Astrocyte of the spinal cord (primary cell): ENCODE data around the gene PLS3.
"Not testable (repeated sequence)": the region's sequence is repeated elsewhere in the genome, so short reads cannot be mapped to it uniquely, and the experiment has no call there.

Experiments
- DNase-seq: peaks from one replicate; pipeline ENCODE4 v3.0.0; 2011; ENCODE audit warnings: low read depth, low spot score
- H3K4me3 ChIP-seq: 2 replicates; pipeline ENCODE4 v1.5.1; 2011; ENCODE audit warnings: low read depth, mild to moderate bottlenecking, low read length, moderate library complexity
- CTCF ChIP-seq: IDR thresholded peaks from 2 replicates; pipeline ENCODE4 v1.5.1; 2012; ENCODE audit warnings: low read depth, mild to moderate bottlenecking, low read length, inconsistent platforms
- in situ Hi-C: cut with HindIII; loops from 2 replicates; pipeline ENCODE4 v1.10.0; 2017; ENCODE audit warnings: low sequenced_read_pairs

PLS3 gene

GRCh38 chrX:115622534-115622933 is 61.6 kb downstream of the PLS3 start:
- TF ChIP-seq CTCF: no peak
- no peak for DNase-seq
- no peak overlapping the region for H3K4me3 ChIP-seq
- in situ Hi-C loops: no loop called here

- DNase-seq: no peak
- TF ChIP-seq CTCF: no peak
- in situ Hi-C loops: no loop called here
- H3K4me3 ChIP-seq: no peak overlapping the region
Observed at GRCh38 chrX:115624916-115625315, 63.9 kb downstream of the PLS3 start.

GRCh38 chrX:115625572-115626301 is 64.8 kb downstream of the PLS3 start:
- in situ Hi-C loops: no loop called here
- DNase-seq: peak; percentile 60
- no peak overlapping the region for H3K4me3 ChIP-seq
- no peak for TF ChIP-seq CTCF

- in situ Hi-C loops: no loop called here
- no peak overlapping the region for H3K4me3 ChIP-seq
- no peak for DNase-seq
- TF ChIP-seq CTCF: no peak
Observed at GRCh38 chrX:115630204-115630603, 69.2 kb downstream of the PLS3 start.

GRCh38 chrX:115632455-115632854 is 71.5 kb downstream of the PLS3 start:
- peak; percentile 60 for DNase-seq
- no peak for TF ChIP-seq CTCF
- no peak overlapping the region for H3K4me3 ChIP-seq
- in situ Hi-C loops: no loop called here

GRCh38 chrX:115633397-115633796 is 72.4 kb downstream of the PLS3 start:
- in situ Hi-C loops, H3K4me3 ChIP-seq, DNase-seq: not testable (repeated sequence)

GRCh38 chrX:115639334-115639880 is 78.4 kb downstream of the PLS3 start:
- in situ Hi-C loops: no loop called here
- TF ChIP-seq CTCF: no peak
- DNase-seq: no peak
- H3K4me3 ChIP-seq: no peak overlapping the region
